ENCODE results near the gene IL1RN. TPM values are rescaled to one million over a fixed set of nuclear protein-coding genes. Genes with fewer than 3 reads are reported as not detected.

The IL1RN gene
- total and polyA plus RNA-seq, 2 of the 13 experiments (the other 11 are each of a cell fraction or from before 2014, with no cell fraction given), result 21.2 to 101 TPM

- TF ChIP-seq ARID3A (IDR thresholded peaks at IDR 0.05; ENCODE audit: low read depth, low read length) (no peak), ZFP36 (IDR thresholded peaks at IDR 0.05; ENCODE audit: borderline replicate concordance, low read depth, low read length, partially characterized antibody) (no peak), KLF6 (CRISPR knock-in tag; IDR thresholded peaks at IDR 0.05) (no peak), ZNF639 (CRISPR knock-in tag; conservative IDR thresholded peaks at IDR 0.05) (no peak), MIXL1 (CRISPR knock-in tag; IDR thresholded peaks at IDR 0.05) (no peak), ZUFSP (CRISPR knock-in tag; IDR thresholded peaks at IDR 0.05; ENCODE audit: borderline replicate concordance) (no peak), TCF7 (IDR thresholded peaks at IDR 0.05; ENCODE audit: low read depth) (no peak), THAP7 (CRISPR knock-in tag; IDR thresholded peaks at IDR 0.05) (no peak), NR2C2 (CRISPR knock-in tag; IDR thresholded peaks at IDR 0.05; ENCODE audit: borderline replicate concordance) (peak; percentile 29; the same call in 1 of the 2 replicates), ZBTB10 (CRISPR knock-in tag; IDR thresholded peaks at IDR 0.05; ENCODE audit: borderline replicate concordance) (no peak), HBP1 (CRISPR knock-in tag; IDR thresholded peaks at IDR 0.05; ENCODE audit: low read depth) (no peak; the same call in 1 of the 2 replicates), FUBP1 (CRISPR knock-in tag; IDR thresholded peaks at IDR 0.05; ENCODE audit: borderline replicate concordance) (no peak), NFATC3 (CRISPR knock-in tag; IDR thresholded peaks at IDR 0.05) (no peak), ZNF282 (IDR thresholded peaks at IDR 0.05; ENCODE audit: partially characterized antibody) (no peak), BCL6 (CRISPR knock-in tag; IDR thresholded peaks at IDR 0.05) (no peak), DMAP1 (CRISPR knock-in tag; IDR thresholded peaks at IDR 0.05) (no peak)
Measured at GRCh38 chr2:113127646-113128570, 510 bp downstream of the IL1RN start (continued).
